CD4-positive, alpha-beta T cell treated with Interleukin-4 for 4 hours (primary cell): Measurements from ENCODE around the gene BDNF.

ENCODE experiments used
- DNase-seq: peaks from one replicate; pipeline ENCODE4 v3.0.0-alpha.2; 2020

Gene BDNF

GRCh38 chr11:27623945-27624523 lies 76.2 kb downstream of the BDNF start:
- no peak for DNase-seq

GRCh38 chr11:27622541-27623300 lies 77.5 kb downstream of the BDNF start:
- DNase-seq = no peak

- no peak for DNase-seq
Measured at GRCh38 chr11:27621405-27622161, 78.7 kb downstream of the BDNF start.

- no peak for DNase-seq
Measured at GRCh38 chr11:27619763-27620335, 80.4 kb downstream of the BDNF start.

GRCh38 chr11:27619039-27619574 lies 81.1 kb downstream of the BDNF start:
- no peak for DNase-seq

- no peak for DNase-seq
Measured at GRCh38 chr11:27618281-27618915, 81.9 kb downstream of the BDNF start.

GRCh38 chr11:27616711-27617110 lies 83.5 kb downstream of the BDNF start:
- no peak for DNase-seq

GRCh38 chr11:27615833-27616232 lies 84.4 kb downstream of the BDNF start:
- no peak for DNase-seq

GRCh38 chr11:27614092-27614491 lies 86.2 kb downstream of the BDNF start:
- no peak for DNase-seq

GRCh38 chr11:27612932-27613880 lies 87.0 kb downstream of the BDNF start:
- DNase-seq = no peak

- no peak for DNase-seq
Measured at GRCh38 chr11:27611947-27612455, 88.3 kb downstream of the BDNF start.

GRCh38 chr11:27611390-27611789 lies 88.9 kb downstream of the BDNF start:
- no peak for DNase-seq

GRCh38 chr11:27610946-27611345 lies 89.3 kb downstream of the BDNF start:
- no peak for DNase-seq

- no peak for DNase-seq
Measured at GRCh38 chr11:27610280-27610679, 90.0 kb downstream of the BDNF start.

- no peak for DNase-seq
Measured at GRCh38 chr11:27608951-27609350, 91.3 kb downstream of the BDNF start.

GRCh38 chr11:27605422-27605821 lies 94.8 kb downstream of the BDNF start:
- DNase-seq = no peak
